ENCODE measurements around the gene KIF26B. TPM values are rescaled to one million over a fixed set of nuclear protein-coding genes. Genes with fewer than 3 reads are reported as not detected.

Gene KIF26B
- total RNA-seq, 1 donor from 2014 or later = 1.0 TPM

GRCh38 chr1:245467804-245468203 lies 313.0 kb downstream of the KIF26B start:
- no peak for DNase-seq

DNA sequence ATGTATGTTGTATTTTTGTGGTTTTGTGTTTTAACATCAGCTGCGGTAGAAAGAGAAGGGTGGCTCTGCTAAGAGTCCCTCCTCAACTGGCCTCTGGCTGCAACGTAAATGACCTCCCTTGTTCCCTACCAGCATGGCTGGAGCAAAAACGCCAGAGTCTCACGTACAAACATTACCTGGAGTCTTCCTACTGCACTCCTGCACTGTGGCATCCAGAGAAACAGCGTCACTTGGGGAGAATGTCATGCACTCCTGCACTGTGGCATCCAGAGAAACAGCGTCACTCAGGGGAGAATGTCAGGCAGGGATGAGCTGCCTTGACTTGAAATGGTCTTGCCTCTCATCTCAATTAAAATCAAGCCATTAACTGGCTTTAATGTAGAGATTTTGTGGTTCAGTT lies 314.2 kb downstream of the KIF26B start:
- DNase-seq = no peak

GRCh38 chr1:245469734-245470133 lies 314.9 kb downstream of the KIF26B start:
- no peak for DNase-seq

GRCh38 chr1:245475126-245475525 lies 320.3 kb downstream of the KIF26B start:
- DNase-seq = no peak

DNA sequence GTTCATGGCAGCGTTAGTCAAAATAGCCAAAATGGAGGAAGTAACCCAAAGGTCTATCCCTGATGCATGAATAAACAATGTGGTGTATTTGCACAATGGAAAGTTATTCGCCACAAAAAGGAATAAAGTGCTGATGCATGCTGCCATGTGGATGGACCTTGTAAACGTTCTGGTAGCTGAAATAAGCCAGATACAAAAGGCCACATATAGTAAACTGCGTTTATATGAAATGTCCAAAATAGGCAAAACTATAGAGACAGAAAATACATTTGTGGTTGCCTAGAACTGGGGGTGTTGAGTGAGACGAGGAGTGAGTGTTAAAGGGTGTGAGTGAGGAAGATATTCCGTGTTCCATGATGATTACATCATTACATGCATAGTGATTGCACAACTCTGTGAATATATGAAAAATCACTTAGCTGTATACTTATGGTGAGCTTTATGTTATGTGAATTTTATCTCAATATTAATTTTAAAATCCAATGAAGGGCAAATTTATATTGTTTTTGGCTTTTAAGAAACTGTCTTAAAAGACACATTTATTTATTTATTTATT lies 321.3 kb downstream of the KIF26B start:
- DNase-seq = no peak

GRCh38 chr1:245477941-245478340 lies 323.2 kb downstream of the KIF26B start:
- no peak for DNase-seq

DNA sequence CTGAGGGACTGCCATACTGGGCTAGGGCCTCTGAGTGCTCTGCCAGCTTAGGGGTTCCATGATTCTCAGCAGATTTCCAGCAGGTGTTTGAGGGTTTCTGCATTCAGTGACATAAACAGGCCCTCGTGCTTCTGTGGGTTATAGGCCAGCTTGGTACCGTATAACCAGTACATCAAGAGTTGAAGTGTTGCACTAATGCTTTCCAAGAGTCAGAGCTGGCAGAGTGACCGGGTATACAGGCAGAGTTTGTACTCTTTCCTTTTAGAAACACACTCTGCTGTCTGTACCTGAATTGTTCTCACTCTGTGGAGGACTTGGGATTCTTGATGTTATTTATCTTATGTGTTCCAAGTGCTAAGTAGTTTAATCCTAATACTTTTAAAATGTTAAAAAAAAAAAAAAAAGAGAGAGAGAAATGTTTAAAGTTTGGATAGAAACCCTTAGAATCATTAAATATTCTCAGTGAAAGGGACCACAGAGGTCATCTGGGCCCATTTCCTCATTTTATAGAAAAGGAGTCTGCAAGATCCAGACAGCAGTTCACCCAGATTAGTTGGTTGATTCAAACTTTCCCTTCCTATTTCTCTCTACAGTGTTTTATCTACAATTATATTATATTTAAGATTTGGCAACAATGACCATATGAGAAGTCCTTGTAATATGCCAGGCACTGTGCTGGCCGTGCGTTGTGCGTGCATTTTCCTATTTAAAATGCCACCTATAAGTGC lies 325.8 kb downstream of the KIF26B start:
- DNase-seq = no peak

DNA sequence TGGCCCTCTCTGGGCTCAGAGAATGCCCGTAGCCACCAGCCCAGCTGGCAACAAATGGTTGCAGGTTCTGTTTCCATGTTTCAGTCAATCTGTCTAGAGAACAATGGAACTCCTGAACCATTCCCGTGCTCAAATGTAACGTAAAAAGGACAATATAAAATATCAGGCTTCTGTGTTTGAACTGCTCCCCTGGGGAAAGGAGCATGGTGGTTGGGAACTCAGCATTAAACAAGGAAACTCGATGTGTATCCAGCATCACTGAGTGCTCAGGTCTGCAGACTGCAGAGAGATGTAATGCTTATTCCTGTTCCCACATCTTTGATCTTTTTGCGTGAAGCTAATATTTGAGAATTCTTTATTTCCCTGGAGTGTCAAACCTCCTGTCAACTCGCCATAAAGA lies 326.5 kb downstream of the KIF26B start:
- DNase-seq = no peak

- DNase-seq = no peak
These were observed 328.5 kb downstream of the KIF26B start for GRCh38 chr1:245483247-245483646.

DNA sequence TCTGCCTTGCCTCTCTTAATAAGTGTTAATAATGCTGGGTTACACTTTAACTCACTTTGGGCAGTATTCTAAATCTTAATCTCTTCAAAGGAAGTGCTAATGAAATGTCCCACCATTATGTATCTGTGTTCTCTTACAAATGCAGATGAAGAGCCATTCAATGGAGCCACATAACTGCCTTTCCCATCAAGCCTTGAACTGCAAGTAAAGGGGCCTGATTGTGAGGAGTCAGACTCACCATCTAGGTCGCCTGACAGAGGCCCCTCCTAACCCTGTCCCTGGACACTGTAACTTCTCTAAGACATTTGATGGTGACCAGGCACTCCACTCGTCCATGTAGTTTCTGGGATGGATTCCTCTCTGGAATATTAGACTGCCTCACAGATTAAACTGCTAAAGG lies 329.4 kb downstream of the KIF26B start:
- DNase-seq = no peak

DNA sequence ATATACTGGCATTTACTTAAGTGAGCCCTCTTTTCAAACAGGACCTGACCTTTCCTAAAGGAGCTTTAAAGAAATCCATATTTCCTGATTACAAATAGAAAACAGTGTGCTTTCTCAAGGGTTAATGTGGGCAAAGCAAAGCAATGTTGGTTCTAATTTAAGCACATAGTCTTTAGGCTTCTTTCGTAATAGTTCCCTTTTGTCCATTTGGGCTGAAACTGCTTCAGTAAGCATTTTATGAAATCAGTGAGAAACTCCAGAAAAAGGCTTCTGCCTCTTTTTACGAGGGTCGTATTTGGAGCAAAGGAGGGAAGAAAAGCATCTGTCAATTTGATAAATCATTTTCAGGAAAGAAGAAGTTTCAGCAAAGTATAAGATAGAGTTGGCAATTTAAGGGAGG lies 331.2 kb downstream of the KIF26B start:
- DNase-seq = no peak

DNA sequence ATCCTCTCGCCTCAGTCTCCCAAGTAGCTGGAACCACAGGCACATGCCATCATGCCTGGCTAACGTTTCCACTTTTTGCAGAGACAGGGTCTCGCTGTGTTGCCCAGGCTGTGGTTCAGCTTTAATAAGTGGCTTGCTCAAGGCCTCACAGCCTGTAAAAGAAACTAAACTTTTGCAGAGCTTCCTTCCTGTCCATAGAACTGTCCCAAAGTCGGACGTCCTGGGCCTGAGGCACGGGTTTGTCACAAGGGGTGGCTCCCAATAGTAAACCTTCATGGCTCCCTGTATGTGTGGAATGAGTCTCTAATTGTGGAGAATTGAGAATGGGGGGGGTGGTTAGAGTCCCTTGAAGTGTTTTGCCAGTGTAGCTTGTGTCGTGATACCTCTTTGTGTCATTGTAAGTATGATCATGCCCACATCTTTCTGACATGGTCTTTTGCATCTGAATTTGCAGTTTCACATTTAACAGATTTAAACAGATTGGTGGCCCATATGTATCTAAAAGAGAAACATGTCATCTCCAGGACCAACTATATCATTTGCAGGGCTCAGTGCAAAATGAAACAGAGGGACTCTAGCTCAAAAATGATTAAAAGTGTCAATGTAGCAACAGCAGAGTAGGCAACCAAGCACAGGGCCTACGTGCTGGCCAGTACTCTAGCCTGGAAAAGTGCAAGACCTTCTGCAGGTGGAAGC lies 332.1 kb downstream of the KIF26B start:
- no peak for DNase-seq

- no peak for DNase-seq
These were observed 333.8 kb downstream of the KIF26B start for GRCh38 chr1:245488346-245489129.

DNA sequence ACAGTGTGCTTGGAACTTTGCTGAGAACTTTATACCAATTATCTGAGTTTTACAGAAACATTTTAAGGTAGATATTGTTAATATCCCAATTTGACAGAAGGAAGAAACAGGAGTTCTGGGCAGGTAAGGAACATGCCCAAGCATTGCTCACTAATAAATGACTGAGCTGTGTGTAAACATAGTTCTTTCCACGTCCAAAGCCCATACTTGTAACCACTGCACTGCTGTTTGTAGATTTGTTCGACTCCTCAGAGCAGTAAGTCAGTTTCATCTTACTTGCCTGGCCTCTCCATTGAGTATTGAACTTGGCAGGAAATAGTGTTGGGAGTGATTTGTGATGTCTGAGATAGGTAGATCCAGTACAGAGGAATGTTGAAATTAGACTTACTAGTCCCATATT lies 335.1 kb downstream of the KIF26B start:
- no peak for DNase-seq

- no peak for DNase-seq
These were observed 338.2 kb downstream of the KIF26B start for GRCh38 chr1:245493029-245493428.

- no peak for DNase-seq
These were observed 340.9 kb downstream of the KIF26B start for GRCh38 chr1:245495681-245496080.

GRCh38 chr1:245500546-245500945 lies 345.8 kb downstream of the KIF26B start:
- no peak for DNase-seq

- DNase-seq = no peak
These were observed 346.8 kb downstream of the KIF26B start for GRCh38 chr1:245501633-245502032.

- no peak for DNase-seq
These were observed 348.8 kb downstream of the KIF26B start for GRCh38 chr1:245503548-245503947.

- no peak for DNase-seq
These were observed 355.4 kb downstream of the KIF26B start for GRCh38 chr1:245510144-245510543.

DNA sequence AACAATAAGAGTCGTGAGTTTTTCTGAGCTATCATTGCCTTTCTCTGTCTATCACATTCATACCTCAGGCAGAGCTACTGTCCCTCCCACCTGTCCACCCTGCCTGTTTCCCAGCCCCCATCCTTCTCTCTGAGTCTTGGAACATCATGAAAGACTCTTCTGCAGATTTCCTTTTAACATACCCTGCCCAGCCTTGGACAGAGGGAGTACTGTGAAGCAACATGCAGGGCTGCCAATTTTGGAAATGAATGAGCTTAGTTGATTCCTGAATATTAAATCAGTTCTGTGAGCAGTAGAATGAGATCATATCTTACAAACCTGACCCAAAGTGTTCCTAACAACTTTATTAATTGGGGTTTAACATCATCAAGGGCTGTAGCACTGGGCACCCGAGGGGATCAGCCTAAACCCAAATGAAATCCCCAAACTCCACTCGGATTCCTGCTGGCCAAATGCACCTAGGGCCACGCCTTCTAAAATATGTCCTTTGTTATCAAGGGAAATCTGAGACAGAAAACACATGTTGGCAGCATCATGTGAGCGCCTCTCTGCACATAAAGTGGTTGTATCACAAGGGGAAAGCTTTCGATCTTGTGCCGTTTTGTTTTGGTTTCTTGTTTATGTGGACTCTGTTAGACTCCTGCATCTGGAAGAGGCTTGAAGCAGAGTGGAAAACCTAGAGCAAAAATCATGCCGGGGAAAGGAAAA lies 357.6 kb downstream of the KIF26B start:
- no peak for DNase-seq

DNA sequence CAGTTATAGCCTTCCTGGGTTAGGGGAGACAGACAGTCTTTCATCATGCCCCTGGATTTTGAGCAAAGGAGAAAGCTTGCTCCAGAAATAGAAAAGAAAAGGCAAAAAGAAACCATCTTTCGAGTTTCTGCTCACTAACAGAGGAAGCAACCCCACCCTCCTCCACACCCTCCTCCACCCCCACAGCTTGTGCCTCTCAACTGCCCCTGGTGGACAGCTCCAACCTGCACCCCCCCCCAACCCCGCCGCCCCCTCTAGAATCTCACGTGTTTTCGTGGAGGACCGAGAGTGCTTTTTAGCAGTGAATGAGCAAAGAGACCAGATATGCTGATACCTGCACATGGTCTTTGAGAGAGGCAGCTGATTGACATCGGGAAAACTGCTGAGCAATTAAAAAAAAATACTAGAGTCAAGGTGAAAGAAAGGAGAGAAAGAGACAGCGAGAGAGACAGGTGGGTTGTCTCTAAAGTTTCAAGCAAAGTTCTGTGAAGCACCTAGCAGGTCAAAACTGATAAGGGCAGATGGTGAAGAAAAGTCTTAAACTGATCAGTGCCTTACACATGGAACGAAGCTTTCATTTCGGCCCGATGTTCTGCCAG lies 358.3 kb downstream of the KIF26B start:
- no peak for DNase-seq
